RWPE2 (cell line): ENCODE results near the gene TP63.

Experiments
- ATAC-seq: fragments of 200-7000 bp; cut with Tn5 transposase; 3 replicates; pipeline ENCODE4 v1.9.1; 2021; ENCODE audit warnings: low read depth
- DNase-seq: peaks from one replicate; pipeline ENCODE4 v3.0.0-alpha.2; 2020; ENCODE audit warnings: low spot score
- H3K27ac ChIP-seq: fragments of 450-650 bp; 2 replicates; pipeline ENCODE4 v1.5.1; 2017; ENCODE audit warnings: mild to moderate bottlenecking; ENCODE audit not compliant: poor library complexity, severe bottlenecking
- H3K27me3 ChIP-seq: fragments of 250-450 bp; sonication (Bioruptor Pico); 2 replicates; pipeline ENCODE4 v1.5.1; 2021; ENCODE audit warnings: mild to moderate bottlenecking, moderate library complexity; ENCODE audit not compliant: insufficient read depth, poor library complexity, severe bottlenecking
- H3K36me3 ChIP-seq: fragments of 250-450 bp; sonication (Bioruptor Pico); 2 replicates; pipeline ENCODE4 v1.5.1; 2020; ENCODE audit warnings: low read depth, mild to moderate bottlenecking, moderate library complexity
- H3K4me1 ChIP-seq: fragments of 250-450 bp; sonication (Bioruptor Pico); 2 replicates; pipeline ENCODE4 v1.5.1; 2021; ENCODE audit warnings: mild to moderate bottlenecking, moderate library complexity; ENCODE audit not compliant: insufficient read depth, poor library complexity, severe bottlenecking
- H3K4me3 ChIP-seq: fragments of 250-450 bp; sonication (Bioruptor Pico); 2 replicates; pipeline ENCODE4 v1.5.1; 2021; ENCODE audit warnings: mild to moderate bottlenecking, moderate library complexity; ENCODE audit not compliant: severe bottlenecking
- H3K9me3 ChIP-seq: fragments of 250-450 bp; sonication (Bioruptor Pico); 2 replicates; pipeline ENCODE4 v1.5.1; 2021; ENCODE audit warnings: mild to moderate bottlenecking, moderate library complexity; ENCODE audit not compliant: severe bottlenecking
- TF ChIP-seq, protein P1 (sequence below): fragments of 450-650 bp; IDR thresholded peaks from one replicate; pipeline ENCODE4 v1.5.1; 2017; ENCODE audit warnings: mild to moderate bottlenecking, moderate library complexity; ENCODE audit not compliant: poor library complexity, severe bottlenecking

Gene TP63

DNA sequence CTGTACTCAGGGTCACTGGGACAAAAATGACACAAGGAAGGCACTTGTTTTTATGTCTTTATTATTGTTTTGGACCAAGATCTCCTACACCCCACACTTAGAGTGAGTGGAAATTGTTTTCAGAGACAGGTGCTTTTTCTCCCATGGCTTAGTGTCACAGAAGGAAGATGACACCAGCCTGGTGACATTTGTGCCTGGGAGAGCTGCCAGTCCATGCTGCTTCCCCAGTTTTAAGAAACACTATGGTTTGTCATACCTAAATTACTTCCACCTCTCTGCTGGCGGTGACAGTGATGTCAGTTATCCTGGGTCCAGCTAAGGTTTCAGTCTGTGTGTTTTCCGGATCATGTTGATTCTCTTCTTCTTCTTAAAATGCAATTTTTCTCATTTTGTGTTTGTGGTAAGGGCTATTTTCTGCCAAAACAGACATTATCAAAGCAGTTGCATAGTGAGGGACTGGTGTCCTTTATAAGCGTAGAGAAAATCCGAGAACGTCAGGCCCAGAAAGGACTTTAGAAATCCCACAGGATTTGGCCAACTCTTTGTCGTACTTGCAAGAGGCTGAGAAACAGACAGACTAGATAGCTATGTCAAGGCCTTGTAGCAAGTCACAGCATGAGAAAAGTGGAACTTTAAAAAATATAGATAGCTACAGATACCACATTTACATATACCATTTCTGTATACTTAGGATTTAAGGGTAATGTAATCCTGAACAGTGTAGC, 149.5 kb downstream of the TP63 start:
- H3K27ac ChIP-seq, result no peak overlapping the region
- TF ChIP-seq, protein P1, sequence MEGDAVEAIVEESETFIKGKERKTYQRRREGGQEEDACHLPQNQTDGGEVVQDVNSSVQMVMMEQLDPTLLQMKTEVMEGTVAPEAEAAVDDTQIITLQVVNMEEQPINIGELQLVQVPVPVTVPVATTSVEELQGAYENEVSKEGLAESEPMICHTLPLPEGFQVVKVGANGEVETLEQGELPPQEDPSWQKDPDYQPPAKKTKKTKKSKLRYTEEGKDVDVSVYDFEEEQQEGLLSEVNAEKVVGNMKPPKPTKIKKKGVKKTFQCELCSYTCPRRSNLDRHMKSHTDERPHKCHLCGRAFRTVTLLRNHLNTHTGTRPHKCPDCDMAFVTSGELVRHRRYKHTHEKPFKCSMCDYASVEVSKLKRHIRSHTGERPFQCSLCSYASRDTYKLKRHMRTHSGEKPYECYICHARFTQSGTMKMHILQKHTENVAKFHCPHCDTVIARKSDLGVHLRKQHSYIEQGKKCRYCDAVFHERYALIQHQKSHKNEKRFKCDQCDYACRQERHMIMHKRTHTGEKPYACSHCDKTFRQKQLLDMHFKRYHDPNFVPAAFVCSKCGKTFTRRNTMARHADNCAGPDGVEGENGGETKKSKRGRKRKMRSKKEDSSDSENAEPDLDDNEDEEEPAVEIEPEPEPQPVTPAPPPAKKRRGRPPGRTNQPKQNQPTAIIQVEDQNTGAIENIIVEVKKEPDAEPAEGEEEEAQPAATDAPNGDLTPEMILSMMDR, result no peak
- DNase-seq (no peak), ATAC-seq (no peak)
- no peaks in the 10 kb centered on the region for H3K9me3 ChIP-seq
- no peaks in the 10 kb centered on the region for H3K27me3 ChIP-seq
- H3K36me3 ChIP-seq, result no peaks in the 10 kb centered on the region
- H3K4me1 ChIP-seq, result no peaks in the 10 kb centered on the region
- no peak overlapping the region for H3K4me3 ChIP-seq

DNA sequence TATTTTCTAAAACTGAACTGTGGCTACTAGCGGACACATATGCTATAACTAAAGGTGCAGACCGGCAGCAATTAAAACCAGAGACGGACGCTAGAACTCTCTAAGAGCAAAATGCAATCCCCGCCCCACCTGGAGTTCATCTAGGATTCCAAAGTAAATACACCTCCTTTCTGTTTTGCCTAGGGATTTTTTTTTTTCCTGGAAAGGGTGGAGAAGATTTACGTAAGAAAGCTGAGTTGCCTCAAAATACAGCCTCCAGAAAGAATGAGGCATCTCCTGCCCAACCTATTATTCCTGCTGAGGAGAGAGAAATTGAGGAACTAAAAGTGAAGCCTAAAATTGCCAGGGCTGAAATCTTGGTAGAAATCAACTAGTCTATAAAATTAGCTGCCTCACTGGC, 150.2 kb downstream of the TP63 start:
- DNase-seq, result no peak
- H3K27ac ChIP-seq, result no peak overlapping the region
- H3K9me3 ChIP-seq, result no peaks in the 10 kb centered on the region
- no peaks in the 10 kb centered on the region for H3K36me3 ChIP-seq
- H3K4me1 ChIP-seq, result no peaks in the 10 kb centered on the region
- no peak overlapping the region for H3K4me3 ChIP-seq
- no peaks in the 10 kb centered on the region for H3K27me3 ChIP-seq
- ATAC-seq, result no peak
- TF ChIP-seq, protein P1, result no peak

DNA sequence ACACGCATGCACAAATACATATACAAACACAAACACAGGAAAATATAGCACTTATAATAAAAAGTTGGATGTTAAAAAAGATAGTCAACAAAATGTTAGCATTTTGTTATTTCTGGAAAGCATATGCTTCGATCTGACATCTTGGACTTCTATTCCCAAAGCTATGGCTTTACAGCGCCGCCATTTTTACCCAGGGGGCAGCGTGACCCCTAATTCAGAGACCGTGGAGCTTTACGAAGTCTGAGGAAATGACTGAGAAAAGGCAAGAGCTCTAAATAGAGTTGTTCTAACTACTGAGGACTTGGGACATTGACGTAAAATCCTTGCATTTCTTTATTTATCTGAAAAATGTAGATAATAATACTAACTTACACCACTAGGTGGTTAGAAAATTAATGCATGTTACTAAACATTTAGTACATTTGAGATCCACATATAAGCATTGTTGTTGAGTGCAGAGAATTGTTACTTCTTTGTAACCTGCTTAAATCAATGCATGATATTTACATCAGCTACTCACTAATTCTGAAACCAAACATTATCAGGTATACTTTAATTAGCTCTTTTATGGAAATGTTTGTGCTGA, 155.4 kb downstream of the TP63 start:
- TF ChIP-seq, protein P1, result peak; percentile 34
- H3K4me1 ChIP-seq, result peaks cover 13% of the 10 kb centered on the region
- H3K27ac ChIP-seq, result no peak overlapping the region
- peaks cover under 1% of the 10 kb centered on the region; the same call in 1 of the 2 replicates for H3K36me3 ChIP-seq
- no peak overlapping the region for H3K4me3 ChIP-seq
- H3K9me3 ChIP-seq, result no peaks in the 10 kb centered on the region
- DNase-seq (no peak), ATAC-seq (no peak)
- no peaks in the 10 kb centered on the region for H3K27me3 ChIP-seq

DNA sequence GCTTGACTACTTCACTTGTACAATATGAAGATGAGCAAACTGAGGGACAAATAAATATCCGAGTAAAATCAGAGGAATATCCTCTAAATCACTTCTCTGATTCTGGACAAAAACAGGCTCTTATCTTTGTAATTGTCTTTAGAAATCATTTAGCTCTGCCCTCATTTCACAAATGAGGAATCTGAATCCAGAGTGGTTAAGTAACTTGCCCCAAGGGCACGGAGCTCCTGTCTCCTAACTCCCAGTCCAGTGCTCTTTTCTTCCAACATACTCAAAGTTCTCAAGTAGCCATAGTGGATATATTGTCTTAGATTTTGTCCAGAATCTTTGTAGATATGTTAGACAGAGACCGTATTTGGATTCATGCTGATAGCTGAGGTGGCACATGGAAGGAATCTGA, 156.0 kb downstream of the TP63 start:
- Histone ChIP-seq H3K27me3 (no peaks in the 10 kb centered on the region), H3K4me1 (peaks cover 13% of the 10 kb centered on the region), H3K36me3 (peaks cover 6% of the 10 kb centered on the region; the same call in 1 of the 2 replicates), H3K9me3 (no peaks in the 10 kb centered on the region), H3K27ac (peak overlapping the region; percentile 17), H3K4me3 (no peak overlapping the region)
- no peak for ATAC-seq
- no peak for DNase-seq
- TF ChIP-seq, protein P1, result no peak

DNA sequence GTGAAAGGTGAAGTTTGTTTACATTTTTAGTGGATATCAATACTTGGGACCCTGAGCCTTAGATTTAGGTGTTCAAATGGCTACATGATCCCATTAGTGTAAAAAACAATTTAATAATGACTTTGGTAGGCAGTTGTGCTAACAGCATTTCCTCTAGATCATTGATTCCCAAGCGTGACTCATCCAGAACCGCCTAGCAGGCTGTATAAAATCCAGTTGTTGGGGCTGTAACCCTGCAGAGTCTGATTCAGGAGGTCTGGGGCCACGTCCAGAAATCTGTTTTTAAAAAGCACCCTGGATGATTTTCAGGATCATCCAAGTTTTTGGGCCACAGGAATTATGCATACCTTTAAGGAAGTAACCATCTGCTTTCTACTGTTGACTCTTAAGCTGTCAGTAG, 156.4 kb downstream of the TP63 start:
- ATAC-seq (no peak), DNase-seq (no peak)
- Histone ChIP-seq H3K4me1 (peaks cover 13% of the 10 kb centered on the region), H3K27me3 (no peaks in the 10 kb centered on the region), H3K27ac (peak overlapping the region; percentile 17), H3K36me3 (peaks cover 8% of the 10 kb centered on the region; the same call in 1 of the 2 replicates), H3K9me3 (no peaks in the 10 kb centered on the region), H3K4me3 (no peak overlapping the region)
- TF ChIP-seq, protein P1, result no peak
